ENCODE measurements around the gene IFRD2. TPM values are rescaled to one million over a fixed set of nuclear protein-coding genes. Genes with fewer than 3 reads are reported as not detected.
"Not testable (repeated sequence)": the region's sequence is repeated elsewhere in the genome, so short reads cannot be mapped to it uniquely, and the experiment has no call there.

IFRD2 gene
- polyA plus RNA-seq, 1 of the 3 experiments (the other 2 are of a cell fraction): 73.2 TPM

DNA sequence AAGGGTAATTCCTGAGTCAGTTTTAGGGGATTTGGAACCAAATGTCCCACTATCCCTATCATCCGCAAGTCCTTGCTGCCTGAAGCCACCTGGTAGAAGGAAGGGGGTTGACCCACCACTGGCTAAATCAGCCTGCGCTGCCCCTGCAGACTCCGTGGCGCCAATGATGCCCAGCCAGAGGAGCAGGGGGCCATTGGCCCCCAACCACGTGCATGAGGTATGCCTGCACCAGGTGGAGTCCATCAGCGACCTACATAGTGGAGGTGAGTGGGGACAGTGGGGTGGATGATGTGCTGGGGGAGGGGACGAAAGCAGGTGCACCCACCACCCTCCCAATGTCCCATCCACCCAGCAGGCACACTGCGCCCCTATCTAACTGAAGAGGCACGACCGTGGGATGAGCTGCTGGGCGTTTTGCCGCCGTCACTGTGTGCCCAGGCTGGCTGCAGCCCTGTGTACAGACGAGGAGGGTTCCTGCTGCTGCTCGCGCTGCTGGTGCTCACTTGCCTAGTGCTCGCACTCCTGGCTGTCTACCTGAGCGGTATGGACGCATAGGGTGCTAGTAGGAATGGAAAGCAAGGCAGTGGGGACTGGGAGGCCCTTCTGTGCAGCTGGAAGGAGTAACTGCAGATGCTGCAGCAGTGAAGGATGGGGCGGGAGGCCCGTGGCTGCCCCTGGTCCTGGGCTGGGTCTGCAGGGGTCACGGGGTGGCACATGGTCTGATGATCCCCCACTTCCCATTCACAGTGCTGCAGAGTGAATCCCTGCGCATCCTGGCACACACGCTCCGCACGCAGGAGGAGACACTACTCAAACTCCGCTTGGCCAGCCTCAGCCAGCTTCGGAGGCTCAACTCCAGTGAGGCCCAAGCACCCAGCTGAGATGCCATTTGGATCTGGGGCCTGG lies 5.7 kb downstream of the IFRD2 start:
- TF ChIP-seq, protein P1, sequence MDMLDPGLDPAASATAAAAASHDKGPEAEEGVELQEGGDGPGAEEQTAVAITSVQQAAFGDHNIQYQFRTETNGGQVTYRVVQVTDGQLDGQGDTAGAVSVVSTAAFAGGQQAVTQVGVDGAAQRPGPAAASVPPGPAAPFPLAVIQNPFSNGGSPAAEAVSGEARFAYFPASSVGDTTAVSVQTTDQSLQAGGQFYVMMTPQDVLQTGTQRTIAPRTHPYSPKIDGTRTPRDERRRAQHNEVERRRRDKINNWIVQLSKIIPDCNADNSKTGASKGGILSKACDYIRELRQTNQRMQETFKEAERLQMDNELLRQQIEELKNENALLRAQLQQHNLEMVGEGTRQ (IDR thresholded peaks at IDR 0.05; ENCODE audit: borderline replicate concordance, low read depth, low read length): no peak
- no peak for TF ChIP-seq TCF12 (IDR thresholded peaks at IDR 0.05)
- no peak for TF ChIP-seq POLR2AphosphoS5 (IDR thresholded peaks at IDR 0.05; ENCODE audit: low read depth, low read length)
- TF ChIP-seq EZH2phosphoT487 (IDR thresholded peaks at IDR 0.05; ENCODE audit: borderline replicate concordance, low read depth): no peak
- no peak for TF ChIP-seq EP300 (IDR thresholded peaks at IDR 0.05; ENCODE audit: borderline replicate concordance in 1 of 2, low read depth in 1 of 2, low read length in 1 of 2)
- no peak for TF ChIP-seq TEAD4 (IDR thresholded peaks at IDR 0.05; ENCODE audit: borderline replicate concordance, insufficient read depth)
- no peak for TF ChIP-seq ELF1 (IDR thresholded peaks at IDR 0.05)
- TF ChIP-seq MEF2A (IDR thresholded peaks at IDR 0.05; ENCODE audit: borderline replicate concordance, low read depth): no peak
- TF ChIP-seq FOSL2 (IDR thresholded peaks at IDR 0.05; ENCODE audit: borderline replicate concordance, low read depth): no peak
- no peak for TF ChIP-seq TAF1 (IDR thresholded peaks at IDR 0.05; ENCODE audit: borderline replicate concordance, low read depth, low read length)
- TF ChIP-seq, protein P2, sequence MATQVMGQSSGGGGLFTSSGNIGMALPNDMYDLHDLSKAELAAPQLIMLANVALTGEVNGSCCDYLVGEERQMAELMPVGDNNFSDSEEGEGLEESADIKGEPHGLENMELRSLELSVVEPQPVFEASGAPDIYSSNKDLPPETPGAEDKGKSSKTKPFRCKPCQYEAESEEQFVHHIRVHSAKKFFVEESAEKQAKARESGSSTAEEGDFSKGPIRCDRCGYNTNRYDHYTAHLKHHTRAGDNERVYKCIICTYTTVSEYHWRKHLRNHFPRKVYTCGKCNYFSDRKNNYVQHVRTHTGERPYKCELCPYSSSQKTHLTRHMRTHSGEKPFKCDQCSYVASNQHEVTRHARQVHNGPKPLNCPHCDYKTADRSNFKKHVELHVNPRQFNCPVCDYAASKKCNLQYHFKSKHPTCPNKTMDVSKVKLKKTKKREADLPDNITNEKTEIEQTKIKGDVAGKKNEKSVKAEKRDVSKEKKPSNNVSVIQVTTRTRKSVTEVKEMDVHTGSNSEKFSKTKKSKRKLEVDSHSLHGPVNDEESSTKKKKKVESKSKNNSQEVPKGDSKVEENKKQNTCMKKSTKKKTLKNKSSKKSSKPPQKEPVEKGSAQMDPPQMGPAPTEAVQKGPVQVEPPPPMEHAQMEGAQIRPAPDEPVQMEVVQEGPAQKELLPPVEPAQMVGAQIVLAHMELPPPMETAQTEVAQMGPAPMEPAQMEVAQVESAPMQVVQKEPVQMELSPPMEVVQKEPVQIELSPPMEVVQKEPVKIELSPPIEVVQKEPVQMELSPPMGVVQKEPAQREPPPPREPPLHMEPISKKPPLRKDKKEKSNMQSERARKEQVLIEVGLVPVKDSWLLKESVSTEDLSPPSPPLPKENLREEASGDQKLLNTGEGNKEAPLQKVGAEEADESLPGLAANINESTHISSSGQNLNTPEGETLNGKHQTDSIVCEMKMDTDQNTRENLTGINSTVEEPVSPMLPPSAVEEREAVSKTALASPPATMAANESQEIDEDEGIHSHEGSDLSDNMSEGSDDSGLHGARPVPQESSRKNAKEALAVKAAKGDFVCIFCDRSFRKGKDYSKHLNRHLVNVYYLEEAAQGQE (IDR thresholded peaks at IDR 0.05; ENCODE audit: low read depth, low read length): no peak
- H2AFZ ChIP-seq (ENCODE audit: low read depth): no peak overlapping the region
- H3K4me2 ChIP-seq: no peak overlapping the region
- H3K4me1 ChIP-seq (ENCODE audit: control insufficient read depth in 1 of 2, insufficient read depth in 2 of 2, low read depth in 1 of 2, low read length in 1 of 2): peaks cover 0 to 6% of the 10 kb centered on the region in 2 experiments; a peak in 1 of 4 replicates
- POLR2A ChIA-PET: no interaction called here
- H3K27ac ChIP-seq (ENCODE audit: low read depth in 2 of 2, low read length in 1 of 2): no peak overlapping the region
- no peaks in the 10 kb centered on the region for H4K20me1 ChIP-seq (ENCODE audit: insufficient read depth)
- WGBS (ENCODE audit: low lambda C conversion rate): 94% methylated on average over 18 of the region's 28 CpGs
- peaks cover 3% of the 10 kb centered on the region for H3F3A ChIP-seq (replicated peaks; ENCODE audit: insufficient read depth)
- no peak overlapping the region for H3K4me3 ChIP-seq (ENCODE audit: low read depth in 2 of 2, low read length in 1 of 2)
- CTCF ChIA-PET: interaction anchor here (1.3 to 2.6 kb wide), 3 partner anchors 12 to 40 kb away, joined by 3 to 11 read pairs (median 4); no protein-coding TSS in a partner anchor
- H3K9ac ChIP-seq: no peak overlapping the region
- H3K9me2 ChIP-seq: no peaks in the 10 kb centered on the region
- DNase-seq: no peak
- H3K79me2 ChIP-seq (ENCODE audit: insufficient read depth): peaks cover 14% of the 10 kb centered on the region
- peaks cover 3 to 29% of the 10 kb centered on the region in 2 experiments for H3K36me3 ChIP-seq (replicated peaks in 1 of 2; ENCODE audit: control insufficient read depth in 1 of 2, insufficient read depth in 2 of 2, low read length in 1 of 2)
- no peaks in the 10 kb centered on the region for H3K9me3 ChIP-seq
- H3K27me3 ChIP-seq (ENCODE audit: insufficient read depth): no peaks in the 10 kb centered on the region

DNA sequence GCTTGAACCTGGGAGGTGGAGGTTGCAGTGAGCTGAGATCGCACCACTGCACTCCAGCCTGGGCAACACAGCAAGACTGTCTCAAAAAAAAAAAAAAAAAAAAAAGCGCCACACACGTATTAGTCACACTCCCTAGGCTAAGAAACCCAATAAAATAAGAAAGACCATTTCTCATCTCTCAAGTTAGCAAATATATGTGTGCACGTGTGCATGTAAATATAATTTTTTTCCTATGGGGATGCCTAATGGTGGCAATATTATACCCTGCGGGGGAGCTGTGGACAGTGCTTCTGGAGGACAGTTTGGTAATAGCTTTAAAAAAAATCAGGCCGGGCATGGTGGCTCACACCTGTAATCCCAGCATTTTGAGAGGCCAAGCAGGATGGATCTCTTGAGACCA lies 8.1 kb downstream of the IFRD2 start:
- WGBS (ENCODE audit: low lambda C conversion rate): 88% methylated on average over 6 of the region's 6 CpGs
- POLR2A ChIA-PET; H3K9me2 ChIP-seq; H3K9me3 ChIP-seq; H3K27me3 ChIP-seq (ENCODE audit: insufficient read depth); H3F3A ChIP-seq (replicated peaks; ENCODE audit: insufficient read depth); H3K79me2 ChIP-seq (ENCODE audit: insufficient read depth); H3K27ac ChIP-seq (ENCODE audit: low read depth in 2 of 2, low read length in 1 of 2); DNase-seq; H4K20me1 ChIP-seq (ENCODE audit: insufficient read depth); H3K4me1 ChIP-seq (ENCODE audit: control insufficient read depth in 1 of 2, insufficient read depth in 2 of 2, low read depth in 1 of 2, low read length in 1 of 2); H3K4me3 ChIP-seq (ENCODE audit: low read depth in 2 of 2, low read length in 1 of 2); H3K9ac ChIP-seq; H2AFZ ChIP-seq (ENCODE audit: low read depth); H3K4me2 ChIP-seq: not testable (repeated sequence)
- CTCF ChIA-PET: interaction anchor here (1.0 to 2.1 kb wide), 5 partner anchors 9 to 259 kb away, joined by 3 to 11 read pairs (median 3); no protein-coding TSS in a partner anchor
- peaks cover 0 to 18% of the 10 kb centered on the region in 2 experiments for H3K36me3 ChIP-seq (replicated peaks in 1 of 2; ENCODE audit: control insufficient read depth in 1 of 2, insufficient read depth in 2 of 2, low read length in 1 of 2)

Measured in SK-N-SH (cell line).